GM23338 (cell line): ENCODE measurements around the gene ZFHX3. TPM values are rescaled to one million over a fixed set of nuclear protein-coding genes. Genes with fewer than 3 reads are reported as not detected.

Source experiments
- ATAC-seq: fragments of 200-7000 bp; cut with Tn5 transposase; 3 replicates; pipeline ENCODE4 v1.9.1; 2020
- DNase-seq: peaks from one replicate; pipeline ENCODE4 v3.0.0-alpha.2; 2015; ENCODE audit warnings: low spot score
- H2AFZ ChIP-seq: fragments of 200-600 bp; sonication (generic); 2 replicates; pipeline ENCODE4 v1.8.0; 2016; ENCODE audit warnings: antibody characterized with exemption, mild to moderate bottlenecking, moderate library complexity
- H3F3A ChIP-seq: fragments of 200-600 bp; sonication (generic); replicated peaks from 2 replicates; pipeline ENCODE4 v1.8.0; 2017; ENCODE audit warnings: antibody characterized with exemption, mixed run types, low read depth
- H3K27ac ChIP-seq: fragments of 200-600 bp; sonication (generic); 2 replicates; pipeline ENCODE4 v1.6.1; 2016; ENCODE audit warnings: low read depth
- H3K27me3 ChIP-seq: fragments of 200-600 bp; sonication (generic); 2 replicates; pipeline ENCODE4 v1.8.0; 2016; ENCODE audit warnings: mild to moderate bottlenecking, mixed run types, moderate library complexity; ENCODE audit not compliant: insufficient read depth
- H3K36me3 ChIP-seq: fragments of 200-600 bp; sonication (generic); 2 replicates; pipeline ENCODE4 v1.8.0; 2016; ENCODE audit warnings: mild to moderate bottlenecking; ENCODE audit not compliant: insufficient read depth
- H3K4me1 ChIP-seq: fragments of 200-600 bp; sonication (generic); 2 replicates; pipeline ENCODE4 v1.8.0; 2016; ENCODE audit warnings: mild to moderate bottlenecking, moderate library complexity; ENCODE audit not compliant: insufficient read depth
- H3K4me2 ChIP-seq: fragments of 200-600 bp; sonication (generic); 2 replicates; pipeline ENCODE4 v1.7.1; 2017; ENCODE audit warnings: mixed run types
- H3K4me3 ChIP-seq: fragments of 200-600 bp; sonication (generic); 2 replicates; pipeline ENCODE4 v1.6.1; 2016; ENCODE audit warnings: mixed run types
- H3K79me2 ChIP-seq: fragments of 200-600 bp; sonication (generic); replicated peaks from 2 replicates; pipeline ENCODE4 v1.8.0; 2017; ENCODE audit warnings: mild to moderate bottlenecking; ENCODE audit not compliant: insufficient read depth
- H3K9me2 ChIP-seq: fragments of 200-600 bp; sonication (generic); 2 replicates; pipeline ENCODE4 v1.8.0; 2017; ENCODE audit not compliant: insufficient read depth
- H4K20me1 ChIP-seq: fragments of 200-600 bp; sonication (generic); replicated peaks from 2 replicates; pipeline ENCODE4 v1.8.0; 2017; ENCODE audit warnings: mild to moderate bottlenecking; ENCODE audit not compliant: insufficient read depth
- H3K27ac Mint-ChIP-seq: 2 replicates; pipeline ENCODE4 v1.8.0; 2020; ENCODE audit warnings: inconsistent platforms, mild to moderate bottlenecking, moderate library complexity, mixed read lengths
- H3K27me3 Mint-ChIP-seq: 3 replicates; pipeline ENCODE4 v1.8.0; 2022; ENCODE audit warnings: low read depth, mild to moderate bottlenecking, moderate library complexity, mixed read lengths, inconsistent platforms; ENCODE audit not compliant: insufficient read depth, poor library complexity
- H3K36me3 Mint-ChIP-seq: 3 replicates; pipeline ENCODE4 v1.8.0; 2021; ENCODE audit warnings: low read depth, mild to moderate bottlenecking, inconsistent platforms, moderate library complexity, mixed read lengths
- H3K4me1 Mint-ChIP-seq: 3 replicates; pipeline ENCODE4 v1.8.0; 2020; ENCODE audit warnings: mild to moderate bottlenecking, inconsistent platforms, mixed read lengths
- H3K4me3 Mint-ChIP-seq: 3 replicates; pipeline ENCODE4 v1.8.0; 2021; ENCODE audit warnings: moderate library complexity, mild to moderate bottlenecking, inconsistent platforms, mixed read lengths
- H3K9me3 Mint-ChIP-seq: 3 replicates; pipeline ENCODE4 v1.8.0; 2020; ENCODE audit warnings: moderate library complexity, mild to moderate bottlenecking, inconsistent platforms, mixed read lengths
- CREB1 ChIP-seq: fragments of 250-450 bp; sonication (Bioruptor Pico); IDR thresholded peaks from 2 replicates; pipeline ENCODE4 v1.5.0; 2020; ENCODE audit warnings: low read depth, mild to moderate bottlenecking, moderate library complexity
- EZH2 ChIP-seq: fragments of 200-600 bp; sonication (generic); IDR thresholded peaks from one replicate; pipeline ENCODE4 v1.8.0; 2017; ENCODE audit warnings: antibody characterized with exemption, mild to moderate bottlenecking, low read depth; ENCODE audit not compliant: unreplicated experiment
- EZH2phosphoT487 ChIP-seq: fragments of 200-600 bp; sonication (generic); IDR thresholded peaks from one replicate; pipeline ENCODE4 v1.8.1; 2018; ENCODE audit warnings: antibody characterized with exemption; ENCODE audit not compliant: unreplicated experiment
- NANOG ChIP-seq: IDR thresholded peaks from 2 replicates; pipeline ENCODE4 v1.6.1; 2016; ENCODE audit warnings: antibody characterized with exemption, borderline replicate concordance
- POLR2AphosphoS5 ChIP-seq: IDR thresholded peaks from 2 replicates; pipeline ENCODE4 v1.6.1; 2016; ENCODE audit warnings: antibody characterized with exemption, low read depth
- STAT1 ChIP-seq: IDR thresholded peaks from one replicate; pipeline ENCODE4 v1.6.1; 2016; ENCODE audit warnings: antibody characterized with exemption; ENCODE audit not compliant: unreplicated experiment
- ZNF114 ChIP-seq: fragments of 250-450 bp; sonication (Bioruptor Pico); IDR thresholded peaks from 2 replicates; pipeline ENCODE4 v1.5.0; 2020; ENCODE audit warnings: mild to moderate bottlenecking, moderate library complexity
- ZNF331 ChIP-seq: fragments of 250-450 bp; sonication (Bioruptor Pico); IDR thresholded peaks from 2 replicates; pipeline ENCODE4 v1.5.0; 2020; ENCODE audit warnings: low read depth, mild to moderate bottlenecking, moderate library complexity
- polyA plus RNA-seq: library from polyadenylated mRNA; unstranded; fragments of >200 nt; fragmentation: Nextera tagmentation; extraction: Ambion mirVana; gene quantifications from 2 replicates; pipeline ENCODE4 v1.2.1, GENCODE V29; 2016
- total RNA-seq: library from RNA; depleted of rRNA; stranded (reverse); fragments of >200 nt; shearing (Covaris generic); gene quantifications from 2 replicates; pipeline ENCODE4 v1.2.3, GENCODE V29; 2014
- TF ChIP-seq, protein P1 (sequence below): IDR thresholded peaks from one replicate; pipeline ENCODE4 v1.6.1; 2018; ENCODE audit warnings: antibody characterized with exemption; ENCODE audit not compliant: unreplicated experiment
- TF ChIP-seq, protein P2 (sequence below): IDR thresholded peaks from 2 replicates; pipeline ENCODE4 v1.6.1; 2016; ENCODE audit warnings: antibody characterized with exemption
- TF ChIP-seq, protein P3 (sequence below), 2 experiments: fragments of 200-600 bp in 1 of 2; sonication (generic) in 1 of 2; conservative IDR thresholded peaks; 2 replicates each; pipeline versions ENCODE4 v1.5.1 to v1.6.1; 2016 to 2017; ENCODE audit warnings: antibody characterized with exemption in 2 of 2, low read depth in 2 of 2, mild to moderate bottlenecking in 2 of 2, moderate library complexity in 1 of 2

ZFHX3 gene
- total and polyA plus RNA-seq, 2 experiments from 2014 or later, result 1.0 to 1.5 TPM

DNA sequence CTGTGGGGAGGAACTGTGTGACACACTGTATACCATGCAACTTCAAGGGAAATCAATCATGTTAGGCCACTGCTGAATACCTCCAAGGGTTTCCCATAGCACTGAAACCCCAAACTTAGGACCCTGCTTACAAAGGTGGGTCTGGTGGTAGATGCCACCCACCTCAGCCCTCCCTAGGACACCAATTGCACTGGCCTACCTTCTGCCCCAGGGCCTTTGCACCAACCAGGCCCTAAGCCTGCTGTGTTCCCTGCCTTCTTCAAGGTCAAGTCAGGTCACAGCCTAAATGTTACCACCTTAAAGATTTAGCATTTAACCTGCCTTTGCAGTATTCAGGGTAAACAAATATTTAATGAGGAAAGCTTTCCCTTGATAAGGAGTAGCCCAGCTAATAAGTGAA is 185.8 kb downstream of the ZFHX3 start (continued):
- TF ChIP-seq NANOG (no peak), ZNF331 (no peak), POLR2AphosphoS5 (no peak), CREB1 (CRISPR knock-in tag) (no peak), STAT1 (no peak), EZH2phosphoT487 (no peak), EZH2 (no peak)
- TF ChIP-seq, protein P1, sequence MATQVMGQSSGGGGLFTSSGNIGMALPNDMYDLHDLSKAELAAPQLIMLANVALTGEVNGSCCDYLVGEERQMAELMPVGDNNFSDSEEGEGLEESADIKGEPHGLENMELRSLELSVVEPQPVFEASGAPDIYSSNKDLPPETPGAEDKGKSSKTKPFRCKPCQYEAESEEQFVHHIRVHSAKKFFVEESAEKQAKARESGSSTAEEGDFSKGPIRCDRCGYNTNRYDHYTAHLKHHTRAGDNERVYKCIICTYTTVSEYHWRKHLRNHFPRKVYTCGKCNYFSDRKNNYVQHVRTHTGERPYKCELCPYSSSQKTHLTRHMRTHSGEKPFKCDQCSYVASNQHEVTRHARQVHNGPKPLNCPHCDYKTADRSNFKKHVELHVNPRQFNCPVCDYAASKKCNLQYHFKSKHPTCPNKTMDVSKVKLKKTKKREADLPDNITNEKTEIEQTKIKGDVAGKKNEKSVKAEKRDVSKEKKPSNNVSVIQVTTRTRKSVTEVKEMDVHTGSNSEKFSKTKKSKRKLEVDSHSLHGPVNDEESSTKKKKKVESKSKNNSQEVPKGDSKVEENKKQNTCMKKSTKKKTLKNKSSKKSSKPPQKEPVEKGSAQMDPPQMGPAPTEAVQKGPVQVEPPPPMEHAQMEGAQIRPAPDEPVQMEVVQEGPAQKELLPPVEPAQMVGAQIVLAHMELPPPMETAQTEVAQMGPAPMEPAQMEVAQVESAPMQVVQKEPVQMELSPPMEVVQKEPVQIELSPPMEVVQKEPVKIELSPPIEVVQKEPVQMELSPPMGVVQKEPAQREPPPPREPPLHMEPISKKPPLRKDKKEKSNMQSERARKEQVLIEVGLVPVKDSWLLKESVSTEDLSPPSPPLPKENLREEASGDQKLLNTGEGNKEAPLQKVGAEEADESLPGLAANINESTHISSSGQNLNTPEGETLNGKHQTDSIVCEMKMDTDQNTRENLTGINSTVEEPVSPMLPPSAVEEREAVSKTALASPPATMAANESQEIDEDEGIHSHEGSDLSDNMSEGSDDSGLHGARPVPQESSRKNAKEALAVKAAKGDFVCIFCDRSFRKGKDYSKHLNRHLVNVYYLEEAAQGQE, result no peak
- TF ChIP-seq, protein P2, sequence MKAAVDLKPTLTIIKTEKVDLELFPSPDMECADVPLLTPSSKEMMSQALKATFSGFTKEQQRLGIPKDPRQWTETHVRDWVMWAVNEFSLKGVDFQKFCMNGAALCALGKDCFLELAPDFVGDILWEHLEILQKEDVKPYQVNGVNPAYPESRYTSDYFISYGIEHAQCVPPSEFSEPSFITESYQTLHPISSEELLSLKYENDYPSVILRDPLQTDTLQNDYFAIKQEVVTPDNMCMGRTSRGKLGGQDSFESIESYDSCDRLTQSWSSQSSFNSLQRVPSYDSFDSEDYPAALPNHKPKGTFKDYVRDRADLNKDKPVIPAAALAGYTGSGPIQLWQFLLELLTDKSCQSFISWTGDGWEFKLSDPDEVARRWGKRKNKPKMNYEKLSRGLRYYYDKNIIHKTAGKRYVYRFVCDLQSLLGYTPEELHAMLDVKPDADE, result no peak
- TF ChIP-seq, protein P3, sequence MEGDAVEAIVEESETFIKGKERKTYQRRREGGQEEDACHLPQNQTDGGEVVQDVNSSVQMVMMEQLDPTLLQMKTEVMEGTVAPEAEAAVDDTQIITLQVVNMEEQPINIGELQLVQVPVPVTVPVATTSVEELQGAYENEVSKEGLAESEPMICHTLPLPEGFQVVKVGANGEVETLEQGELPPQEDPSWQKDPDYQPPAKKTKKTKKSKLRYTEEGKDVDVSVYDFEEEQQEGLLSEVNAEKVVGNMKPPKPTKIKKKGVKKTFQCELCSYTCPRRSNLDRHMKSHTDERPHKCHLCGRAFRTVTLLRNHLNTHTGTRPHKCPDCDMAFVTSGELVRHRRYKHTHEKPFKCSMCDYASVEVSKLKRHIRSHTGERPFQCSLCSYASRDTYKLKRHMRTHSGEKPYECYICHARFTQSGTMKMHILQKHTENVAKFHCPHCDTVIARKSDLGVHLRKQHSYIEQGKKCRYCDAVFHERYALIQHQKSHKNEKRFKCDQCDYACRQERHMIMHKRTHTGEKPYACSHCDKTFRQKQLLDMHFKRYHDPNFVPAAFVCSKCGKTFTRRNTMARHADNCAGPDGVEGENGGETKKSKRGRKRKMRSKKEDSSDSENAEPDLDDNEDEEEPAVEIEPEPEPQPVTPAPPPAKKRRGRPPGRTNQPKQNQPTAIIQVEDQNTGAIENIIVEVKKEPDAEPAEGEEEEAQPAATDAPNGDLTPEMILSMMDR (conservative IDR thresholded peaks at IDR 0.05; ENCODE audit: low read depth in 2 of 2), result no peak

DNA sequence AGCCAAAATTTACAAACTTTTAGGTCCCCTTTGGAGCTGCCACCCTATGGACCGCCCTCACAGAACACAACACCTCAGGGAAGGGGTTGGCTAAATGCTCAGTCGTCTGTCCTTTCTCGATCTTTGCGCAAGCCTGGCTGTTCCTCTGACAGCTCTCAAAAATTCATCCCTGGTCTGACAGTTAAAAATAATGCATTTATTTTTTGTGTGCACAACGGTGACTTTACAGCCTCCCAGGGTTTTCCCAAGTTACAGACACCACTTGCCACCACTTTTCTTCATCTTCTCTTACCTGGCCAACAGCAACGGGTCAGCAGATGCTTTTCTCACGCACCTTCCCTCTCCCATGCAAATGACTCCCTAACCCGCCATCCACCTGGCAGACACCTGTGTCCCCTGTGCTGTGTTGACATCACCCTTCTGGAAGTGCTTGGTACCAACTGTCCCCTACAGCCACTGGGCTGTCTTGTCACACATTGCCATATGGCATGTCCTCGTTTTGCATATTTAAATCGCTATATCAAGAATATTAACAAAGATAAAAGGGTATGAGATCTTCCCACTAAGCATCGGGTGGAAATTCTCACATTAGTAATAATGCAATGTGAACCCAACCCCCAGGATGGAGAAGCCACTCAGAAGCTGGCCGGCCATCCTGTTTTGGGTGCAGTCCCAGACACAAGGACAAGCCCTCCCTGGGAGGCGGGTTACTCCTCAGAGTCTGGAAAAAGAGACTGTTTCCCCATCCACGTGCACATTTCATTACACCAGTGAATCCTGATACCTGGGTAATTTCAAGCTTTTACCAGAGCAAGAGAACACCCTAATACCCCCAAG is 187.0 kb downstream of the ZFHX3 start:
- no peaks in the 10 kb centered on the region; the same call in 1 of the 2 replicates for H3K9me2 ChIP-seq
- H3K4me3 ChIP-seq, result no peak overlapping the region
- H3K36me3 Mint-ChIP-seq, result no peaks in the 10 kb centered on the region; the same call in 2 of the 3 replicates
- peaks cover 5% of the 10 kb centered on the region for H3K27me3 Mint-ChIP-seq
- DNase-seq (no peak), ATAC-seq (no peak)
- no peaks in the 10 kb centered on the region for H3F3A ChIP-seq
- no peaks in the 10 kb centered on the region for H4K20me1 ChIP-seq
- H3K4me2 ChIP-seq, result no peak overlapping the region
- no peak overlapping the region for H3K27ac Mint-ChIP-seq
- H3K79me2 ChIP-seq, result no peaks in the 10 kb centered on the region
- H3K4me3 Mint-ChIP-seq, result no peak overlapping the region
- H3K4me1 Mint-ChIP-seq, result peaks cover 5% of the 10 kb centered on the region; the same call in 1 of the 3 replicates
- no peaks in the 10 kb centered on the region for H3K27me3 ChIP-seq
- no peaks in the 10 kb centered on the region for H3K4me1 ChIP-seq
- no peak overlapping the region for H3K27ac ChIP-seq
- H3K36me3 ChIP-seq, result no peaks in the 10 kb centered on the region
- no peak overlapping the region for H2AFZ ChIP-seq
- H3K9me3 Mint-ChIP-seq, result no peaks in the 10 kb centered on the region
- TF ChIP-seq ZNF331, result no peak
- TF ChIP-seq, protein P2, result no peak
- TF ChIP-seq, protein P1, result no peak
- TF ChIP-seq ZNF114, result no peak
